ENCODE results near the gene LAGE3.
"Not testable (repeated sequence)": the region's sequence is repeated elsewhere in the genome, so short reads cannot be mapped to it uniquely, and the experiment has no call there.

Gene LAGE3

GRCh38 chrX:154502098-154502497 lies 23.0 kb upstream of the LAGE3 start:
- DNase-seq (ENCODE audit: low read depth in 2 of 2), result no peak

DNA sequence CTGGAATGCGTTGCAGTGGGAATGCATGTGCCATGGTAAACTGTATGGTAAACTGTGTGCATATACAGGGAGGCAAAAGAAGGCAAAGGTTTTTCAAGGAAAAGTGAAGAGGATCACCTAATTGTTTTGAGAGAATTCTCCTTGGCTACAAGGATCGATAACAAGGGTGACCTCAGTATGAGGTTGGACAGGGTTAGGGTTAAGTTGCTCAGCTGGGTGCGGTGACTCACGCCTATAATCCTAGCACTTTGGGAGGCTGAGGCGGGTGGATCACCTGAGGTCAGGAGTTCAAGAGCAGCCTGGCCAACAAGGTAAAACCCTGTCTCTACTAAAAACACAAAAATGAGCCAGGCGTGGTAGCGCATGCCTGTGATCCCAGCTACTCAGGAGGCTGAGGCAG lies 22.3 kb upstream of the LAGE3 start:
- not testable (repeated sequence) for DNase-seq (ENCODE audit: low read depth in 2 of 2)

DNA sequence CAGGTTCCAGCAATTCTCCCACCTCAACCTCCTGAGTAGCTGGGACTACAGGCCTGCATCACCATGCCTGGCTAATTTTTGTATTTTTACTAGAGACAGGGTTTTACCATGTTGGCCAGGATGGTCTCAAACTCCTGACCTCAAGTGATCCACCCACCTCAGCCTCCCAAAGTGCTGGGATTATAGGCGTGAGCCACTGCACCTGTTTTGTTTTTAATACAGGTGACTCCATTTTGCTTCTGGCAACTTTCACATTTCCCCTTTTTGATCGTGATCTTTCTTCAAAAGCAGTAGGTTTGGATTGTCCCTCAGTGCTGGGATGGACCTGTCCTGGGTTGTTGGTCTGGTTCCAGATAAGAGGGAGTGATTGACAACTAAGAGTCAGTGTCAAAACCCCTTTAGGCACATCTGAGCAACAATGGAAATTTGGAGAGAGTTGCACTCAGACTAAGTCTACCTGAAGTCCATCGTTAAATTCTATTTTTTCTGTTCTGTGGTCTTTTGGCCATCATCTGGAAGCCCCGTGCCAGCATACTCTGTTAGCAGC lies 17.6 kb upstream of the LAGE3 start:
- not testable (repeated sequence) for DNase-seq (ENCODE audit: low read depth in 2 of 2)

DNA sequence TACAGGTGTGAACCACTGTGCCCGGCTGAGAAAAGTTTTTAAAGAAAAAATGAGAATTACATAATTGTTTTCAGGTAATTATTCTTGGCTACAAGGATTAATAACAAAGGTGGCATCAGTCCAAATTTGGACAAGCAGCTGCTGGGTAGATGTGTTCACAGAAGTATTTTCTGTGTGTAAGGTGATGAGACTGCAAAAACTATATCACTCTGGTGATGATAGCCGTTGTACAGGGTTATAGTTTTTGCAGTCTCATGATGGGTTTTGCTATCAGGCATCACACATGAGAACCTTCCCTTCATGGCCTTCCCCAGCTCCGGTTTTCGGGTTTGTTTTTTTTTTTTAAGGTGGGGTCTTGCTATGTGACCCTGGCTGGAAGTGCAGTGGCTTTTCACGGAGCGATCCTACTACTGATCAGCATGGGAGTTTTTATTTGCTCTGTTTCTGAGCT lies 16.4 kb upstream of the LAGE3 start:
- no peak for DNase-seq (ENCODE audit: low read depth in 2 of 2)

DNA sequence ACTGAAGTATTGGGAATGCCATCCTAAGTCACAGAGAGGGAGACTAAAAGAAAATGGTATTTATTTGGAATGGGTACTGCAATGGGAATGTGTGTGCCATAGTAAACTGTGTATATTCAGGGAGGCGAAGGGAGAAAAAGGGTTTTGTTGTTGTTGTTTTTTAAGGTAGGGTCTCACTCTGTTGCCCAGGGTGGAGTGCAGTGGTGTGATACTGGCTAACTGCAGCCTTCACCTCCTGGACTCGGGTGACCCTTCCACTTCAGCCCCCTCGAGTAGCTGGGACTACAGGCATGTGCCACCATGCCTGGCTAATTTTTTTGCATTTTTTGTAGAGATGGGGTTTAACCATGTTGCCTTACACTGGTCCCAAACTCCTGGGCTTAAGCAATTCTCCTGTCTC lies 15.6 kb upstream of the LAGE3 start:
- no peak for DNase-seq (ENCODE audit: low read depth in 2 of 2)

DNA sequence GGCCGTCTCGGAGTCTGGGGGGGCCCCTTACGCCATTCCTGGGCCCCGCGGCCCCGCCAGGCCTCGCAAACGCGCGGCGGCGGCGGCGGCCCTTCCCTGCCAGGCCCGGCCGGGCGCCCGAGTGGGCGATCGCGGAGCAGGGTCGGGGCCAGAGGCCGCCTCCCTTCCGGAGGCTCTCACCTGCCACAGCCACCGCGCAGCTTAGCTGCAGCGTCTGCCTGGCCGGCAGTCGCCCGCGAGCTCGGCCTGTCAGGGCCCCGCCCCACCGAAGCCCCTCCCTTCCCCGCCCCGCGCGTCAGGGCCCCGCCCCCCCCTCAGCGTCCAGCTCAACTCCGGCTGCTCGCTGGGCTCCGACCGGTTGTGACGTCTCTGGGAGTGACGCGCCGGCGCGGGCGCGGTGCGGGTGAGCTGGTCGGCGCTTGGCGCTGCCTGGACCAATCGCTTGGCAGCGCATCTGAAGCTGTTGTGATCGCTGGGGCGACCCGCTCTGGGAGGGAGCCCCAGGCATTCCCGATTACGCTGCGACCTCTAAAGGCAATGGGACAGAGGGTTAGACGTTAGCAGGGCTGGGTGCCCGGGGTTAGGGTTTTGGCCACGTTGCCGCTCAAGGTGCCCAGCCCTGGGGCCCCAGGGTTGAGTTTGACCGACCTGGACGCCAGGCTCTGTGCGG lies 11.5 kb upstream of the LAGE3 start, which contains the start of gene SLC10A3:
Gene SLC10A3, minus strand, starts transcription at position 216 of the 670 bp plus-strand sequence. CDS start 1,689 bp downstream, outside the sequence.
- peak; percentile 79 to 81 for DNase-seq (ENCODE audit: low read depth in 2 of 2)

- DNase-seq (ENCODE audit: low read depth in 2 of 2), result no peak
These were observed 10.9 kb upstream of the LAGE3 start for GRCh38 chrX:154490021-154490413.

DNA sequence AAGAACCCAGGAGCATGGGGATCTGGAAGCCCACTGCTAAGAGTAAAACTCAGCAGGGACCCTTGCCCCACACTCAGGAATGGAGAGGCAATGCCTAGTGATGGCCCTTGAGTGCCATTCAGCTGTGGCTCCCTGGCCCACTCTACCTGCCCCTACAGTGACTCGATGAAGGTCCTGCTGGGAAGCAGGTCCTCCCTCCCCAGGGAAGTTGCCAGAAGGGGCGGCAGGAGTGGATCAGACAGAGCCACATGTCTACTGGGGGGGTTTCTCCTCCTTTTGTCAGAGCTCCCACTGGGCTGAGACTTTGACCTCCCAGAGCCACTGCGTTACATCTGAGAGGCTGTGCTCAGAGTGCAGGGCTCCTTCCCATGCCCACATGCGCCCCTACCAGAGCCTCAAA lies 10.1 kb upstream of the LAGE3 start:
- DNase-seq (ENCODE audit: low read depth in 2 of 2), result no peak

- no peak for DNase-seq (ENCODE audit: low read depth in 2 of 2)
These were observed 9.4 kb upstream of the LAGE3 start for GRCh38 chrX:154488336-154489075.

GRCh38 chrX:154487518-154488290 lies 8.6 kb upstream of the LAGE3 start:
- DNase-seq (ENCODE audit: low read depth in 2 of 2), result no peak

GRCh38 chrX:154486396-154487207 lies 7.5 kb upstream of the LAGE3 start, which contains the start of gene UBL4A:
Gene UBL4A (minus strand): TSS chrX:154486615. CDS start chrX:154486584, 31 bp downstream.
- peak in 1 of 2 donors; percentile 52 for DNase-seq (ENCODE audit: low read depth in 2 of 2)

GRCh38 chrX:154486052-154486395 lies 6.9 kb upstream of the LAGE3 start:
- no peak for DNase-seq (ENCODE audit: low read depth in 2 of 2)

DNA sequence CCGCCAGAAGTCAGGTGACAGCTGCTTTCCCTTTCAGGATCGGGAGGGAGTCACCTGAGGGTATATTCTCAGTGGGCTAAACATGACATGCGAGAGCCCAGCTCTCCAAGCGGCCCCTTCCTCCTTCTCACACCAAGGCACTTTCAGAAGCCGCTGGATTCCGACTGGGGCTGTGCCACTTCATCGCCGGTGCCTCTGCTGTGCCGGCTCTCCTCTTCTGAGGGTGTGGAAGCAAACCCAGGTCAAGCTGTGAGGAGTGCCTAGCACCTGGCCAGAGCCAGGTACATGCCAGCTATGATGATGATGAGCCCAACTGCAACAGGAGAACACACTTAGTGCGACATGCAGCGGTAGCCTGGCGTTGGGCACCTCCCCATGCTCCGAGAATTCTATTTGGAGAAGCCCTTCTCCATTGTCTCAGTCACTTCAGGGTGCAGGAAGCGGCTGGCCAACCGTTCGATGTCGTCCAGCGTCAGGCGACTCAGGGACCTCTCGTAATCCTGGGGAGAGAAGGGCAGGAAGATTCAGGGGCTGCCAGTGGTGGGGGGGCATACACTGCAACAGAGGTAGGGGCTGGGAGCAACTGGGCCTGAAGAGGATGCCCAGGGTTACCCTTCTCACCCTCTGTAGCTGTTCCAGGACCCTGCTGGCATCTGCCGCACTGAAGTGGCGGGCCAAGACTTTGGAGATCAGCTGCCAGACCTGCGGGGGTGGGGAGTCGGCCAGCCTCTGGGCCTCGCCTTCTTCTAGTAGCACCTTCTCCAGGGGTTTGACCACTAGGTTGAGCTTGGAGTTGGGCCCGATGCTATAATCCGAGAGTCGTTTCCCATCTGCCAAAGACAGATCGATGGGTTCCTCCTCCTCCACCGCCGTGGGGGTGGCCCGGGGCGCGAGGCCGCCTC lies 6.3 kb upstream of the LAGE3 start:
- DNase-seq (ENCODE audit: low read depth in 2 of 2), result no peak

DNA sequence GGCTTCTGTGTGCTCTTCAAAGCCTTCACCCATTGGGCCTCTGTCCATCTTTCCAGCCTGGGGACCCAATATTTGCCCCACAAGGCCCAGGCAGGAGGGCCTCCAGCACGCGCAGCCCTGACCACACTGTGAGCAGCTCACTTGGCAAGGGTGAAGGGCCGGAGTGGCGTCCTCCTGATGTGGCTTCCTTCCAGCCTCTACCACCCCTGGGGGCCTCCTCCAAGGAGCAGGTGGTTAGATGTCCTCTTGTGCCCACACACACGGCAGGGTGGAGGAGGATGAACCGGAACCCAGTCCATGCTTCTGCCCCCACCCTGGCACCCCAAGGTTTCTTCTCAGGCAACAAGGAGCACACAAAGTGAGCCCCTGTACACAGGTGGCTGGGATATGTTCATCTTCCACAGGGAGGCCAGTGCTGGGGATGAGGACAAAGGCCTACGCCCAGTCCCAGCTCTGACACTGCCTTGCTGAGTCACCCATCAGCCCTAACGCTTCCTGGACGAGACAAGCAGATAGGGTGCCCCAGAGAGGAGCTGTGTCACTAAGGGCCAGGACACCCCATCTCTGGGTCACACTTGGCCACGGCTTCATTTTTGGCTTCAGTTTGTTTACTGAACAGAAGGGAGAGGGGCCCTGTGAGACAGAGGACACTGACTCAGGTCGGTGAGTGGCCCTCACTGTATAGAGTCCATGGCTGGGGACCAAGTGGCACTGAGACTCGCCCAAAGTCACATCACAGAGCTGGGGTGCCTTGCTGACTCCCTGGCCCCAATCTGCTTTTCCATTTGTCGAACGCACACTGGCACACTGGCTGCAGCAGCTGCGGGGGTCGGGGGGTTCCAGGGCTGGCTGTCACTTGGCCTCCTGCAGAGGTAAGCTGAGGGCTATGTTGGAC lies 5.4 kb upstream of the LAGE3 start:
- DNase-seq (ENCODE audit: low read depth in 2 of 2), result no peak

DNA sequence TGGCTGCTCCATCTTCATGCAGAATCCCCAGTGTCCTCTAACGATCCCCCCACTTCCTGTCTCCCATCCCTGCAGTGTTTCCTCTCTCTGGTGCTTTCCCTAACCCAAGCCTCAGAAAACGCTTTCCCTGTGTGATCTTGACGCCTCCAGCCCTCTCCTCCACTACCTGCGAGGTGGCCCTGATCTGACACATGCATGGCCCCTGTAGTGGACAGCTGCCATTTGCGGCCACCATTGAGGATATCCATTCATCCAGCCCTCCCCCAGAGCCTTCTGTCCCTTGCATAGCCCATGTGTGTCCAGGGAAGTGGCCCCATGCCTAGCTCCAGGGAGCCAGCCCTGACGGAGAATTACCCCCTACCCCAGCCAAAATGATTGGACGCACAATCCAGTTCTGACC lies 4.2 kb upstream of the LAGE3 start:
- DNase-seq (ENCODE audit: low read depth in 2 of 2), result no peak

GRCh38 chrX:154482786-154483185 lies 3.7 kb upstream of the LAGE3 start:
- DNase-seq (ENCODE audit: low read depth in 2 of 2), result no peak

DNA sequence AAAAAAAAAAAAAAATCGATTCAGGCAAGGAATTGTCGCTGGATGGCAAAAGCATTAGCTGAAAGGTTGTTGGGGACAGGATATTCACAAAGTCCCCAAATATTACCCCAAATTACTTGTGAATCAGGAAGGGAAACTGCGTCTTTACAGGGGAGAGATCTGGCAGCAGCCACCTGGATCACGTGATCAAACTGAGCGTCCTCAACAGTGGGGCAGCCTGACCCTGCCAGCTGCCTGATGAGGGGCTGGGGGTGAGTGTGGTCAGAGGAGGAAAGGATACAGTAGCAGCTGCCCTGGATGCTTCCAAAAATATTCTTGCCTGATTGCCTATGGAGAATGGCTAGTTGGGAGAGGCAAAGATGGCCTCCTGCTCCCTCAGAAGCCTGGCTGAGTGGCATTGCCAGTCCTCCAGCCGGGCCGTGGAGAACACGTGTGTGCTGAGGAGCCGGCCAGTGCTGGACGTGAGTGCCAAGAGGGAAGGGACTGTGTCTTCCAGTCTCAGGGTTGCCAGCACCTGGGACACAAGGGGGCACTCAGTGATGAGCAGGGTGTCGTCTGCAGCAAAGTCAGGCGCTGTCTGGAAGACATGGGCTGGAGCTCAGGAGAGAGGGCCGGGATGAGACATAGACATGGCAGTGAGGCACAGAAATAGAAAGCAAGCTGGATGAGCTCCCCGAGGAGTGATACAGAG lies 3.0 kb upstream of the LAGE3 start:
- DNase-seq (ENCODE audit: low read depth in 2 of 2), result no peak

DNA sequence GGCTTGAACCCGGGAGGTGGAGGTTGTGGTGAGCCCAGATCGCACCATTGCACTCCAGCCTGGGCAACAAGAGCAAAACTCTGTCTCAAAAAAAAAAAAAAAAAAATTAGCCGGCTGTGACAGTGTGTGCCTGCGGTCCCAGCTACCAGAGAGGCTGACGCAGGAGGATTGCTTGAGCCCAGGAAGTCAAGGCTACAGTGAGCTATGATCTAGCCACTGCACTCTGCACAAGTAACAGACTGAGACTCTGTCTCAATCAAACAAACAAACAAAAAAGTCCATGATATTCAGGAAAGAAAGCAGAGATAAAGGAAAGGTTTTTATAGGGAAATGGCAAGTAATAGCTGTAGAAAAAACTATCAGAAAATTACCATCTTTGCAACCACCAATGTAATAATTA lies 2.1 kb upstream of the LAGE3 start:
- no peak for DNase-seq (ENCODE audit: low read depth in 2 of 2)

Measured in stimulated activated CD8-positive, alpha-beta memory T cell treated with anti-CD3 and anti-CD28 coated beads, Interleukin-2, amount 100 ng/mL, for 48 hours (primary cell).